Fibroblast of lung (primary cell): Measurements from ENCODE around the gene LSM14B. TPM values are rescaled to one million over a fixed set of nuclear protein-coding genes. Genes with fewer than 3 reads are reported as not detected.

Experiments used
- DNase-seq, 2 donors: peaks; one replicate each; pipeline versions ENCODE4 v3.0.0 to v3.0.0-alpha.2; 2010; ENCODE audit warnings: low read depth in 2 of 2
- H2AFZ ChIP-seq: 2 replicates; pipeline ENCODE4 v1.5.1; 2012; ENCODE audit warnings: low read length, control low read depth, inconsistent platforms
- H3K27ac ChIP-seq: 2 replicates; pipeline ENCODE4 v1.5.1; 2011; ENCODE audit warnings: low read length, control low read depth; ENCODE audit not compliant: insufficient read depth
- H3K27me3 ChIP-seq: 2 replicates; pipeline ENCODE4 v1.5.1; 2011; ENCODE audit warnings: mild to moderate bottlenecking, low read length; ENCODE audit not compliant: control insufficient read depth, insufficient read depth
- H3K36me3 ChIP-seq: 2 replicates; pipeline ENCODE4 v1.5.1; 2011; ENCODE audit warnings: low read length; ENCODE audit not compliant: control insufficient read depth, insufficient read depth
- H3K4me1 ChIP-seq: 2 replicates; pipeline ENCODE4 v1.5.1; 2011; ENCODE audit warnings: low read length; ENCODE audit not compliant: control insufficient read depth, insufficient read depth; ENCODE audit errors: extremely low read depth
- H3K4me2 ChIP-seq: 2 replicates; pipeline ENCODE4 v1.5.1; 2011; ENCODE audit warnings: low read length, control low read depth; ENCODE audit not compliant: insufficient read depth; ENCODE audit errors: extremely low read depth
- H3K4me3 ChIP-seq, 4 experiments: fragments of 200-600 bp in 1 of 4; sonication (generic) in 1 of 4; replicated peaks in 1 of 4; 2 replicates each; pipeline ENCODE4 v1.5.1; 2011 to 2016; ENCODE audit warnings: low read length in 4 of 4, low read depth in 3 of 4, mild to moderate bottlenecking in 3 of 4, control low read depth in 2 of 4, inconsistent platforms in 1 of 4, mixed read lengths in 1 of 4; ENCODE audit not compliant: insufficient read depth in 1 of 4; ENCODE audit errors: control extremely low read depth in 1 of 4
- H3K79me2 ChIP-seq: 2 replicates; pipeline ENCODE4 v1.5.1; 2012; ENCODE audit warnings: mild to moderate bottlenecking, low read length, inconsistent platforms; ENCODE audit not compliant: control insufficient read depth, insufficient read depth
- H3K9ac ChIP-seq: 2 replicates; pipeline ENCODE4 v1.5.1; 2011; ENCODE audit warnings: mild to moderate bottlenecking, low read length, control low read depth; ENCODE audit not compliant: insufficient read depth
- H3K9me3 ChIP-seq: 2 replicates; pipeline ENCODE4 v1.5.1; 2012; ENCODE audit warnings: low read depth, low read length; ENCODE audit not compliant: control insufficient read depth, insufficient read depth
- H4K20me1 ChIP-seq: 2 replicates; pipeline ENCODE4 v1.5.1; 2011; ENCODE audit warnings: low read length; ENCODE audit not compliant: control insufficient read depth, insufficient read depth; ENCODE audit errors: extremely low read depth
- CTCF ChIP-seq, 2 donors: IDR thresholded peaks in 1 of 2; conservative IDR thresholded peaks in 1 of 2; 1 replicate in 1 of 2; 2 replicates in 1 of 2; pipeline ENCODE4 v1.5.1; 2011 to 2012; ENCODE audit warnings: low read length in 2 of 2, control low read depth in 1 of 2, inconsistent platforms in 1 of 2, low read depth in 1 of 2, mild to moderate bottlenecking in 1 of 2
- EZH2 ChIP-seq: IDR thresholded peaks from 2 replicates; pipeline ENCODE4 v1.5.1; 2012; ENCODE audit warnings: low read length, control low read depth, mild to moderate bottlenecking; ENCODE audit errors: missing control alignments
- polyA plus RNA-seq, 2 donors: library from polyadenylated mRNA; depleted of rRNA in 1 of 2; stranded (reverse) in 1 of 2; unstranded in 1 of 2; fragments of >200 nt; gene quantifications; 2 replicates each; pipeline ENCODE4 v1.2.1, GENCODE V29; 2011 to 2012; ENCODE audit warnings: missing spikeins in 1 of 2
- total RNA-seq: library from RNA; depleted of rRNA; stranded (reverse); fragments of >200 nt; gene quantifications from 2 replicates; pipeline ENCODE4 v1.2.1, GENCODE V29; 2014

The LSM14B gene
- total and polyA plus RNA-seq, 2 donors (not counting 1 experiment from before 2014, with no cell fraction given) = 20.2 to 48.7 TPM

GRCh38 chr20:62132421-62132820 is 10.1 kb downstream of the LSM14B start:
- Histone ChIP-seq H4K20me1 (peaks cover 2% of the 10 kb centered on the region), H3K9me3 (no peaks in the 10 kb centered on the region), H3K4me1 (peaks cover 4% of the 10 kb centered on the region), H3K36me3 (peaks cover 33% of the 10 kb centered on the region), H3K27me3 (no peaks in the 10 kb centered on the region), H3K9ac (no peak overlapping the region), H3K79me2 (peaks cover 2% of the 10 kb centered on the region), H3K27ac (no peak overlapping the region), H3K4me3 (no peak overlapping the region), H2AFZ (no peak overlapping the region), H3K4me2 (no peak overlapping the region)
- no peak for DNase-seq
- TF ChIP-seq CTCF (conservative IDR thresholded peaks at IDR 0.05 in 1 of 2, IDR thresholded peaks at IDR 0.05 in 1 of 2; ENCODE audit: low read depth in 1 of 2, low read length in 2 of 2) = no peak

- H3K4me2 ChIP-seq = no peak overlapping the region
- H3K4me1 ChIP-seq = peaks cover 4% of the 10 kb centered on the region
- H4K20me1 ChIP-seq = peaks cover 2% of the 10 kb centered on the region
- H3K79me2 ChIP-seq = peaks cover 3% of the 10 kb centered on the region
- H3K9me3 ChIP-seq = no peaks in the 10 kb centered on the region
- no peak overlapping the region for H3K27ac ChIP-seq
- TF ChIP-seq EZH2 (no peak), CTCF (conservative IDR thresholded peaks at IDR 0.05 in 1 of 2, IDR thresholded peaks at IDR 0.05 in 1 of 2; ENCODE audit: low read depth in 1 of 2, low read length in 2 of 2) (no peak)
- no peak overlapping the region for H2AFZ ChIP-seq
- peaks cover 33% of the 10 kb centered on the region for H3K36me3 ChIP-seq
- DNase-seq = peak in 1 of 2 donors; percentile 46
- H3K27me3 ChIP-seq = no peaks in the 10 kb centered on the region
- no peak overlapping the region for H3K9ac ChIP-seq
- no peak overlapping the region for H3K4me3 ChIP-seq
These were observed 11.0 kb downstream of the LSM14B start for GRCh38 chr20:62133051-62133845.

GRCh38 chr20:62133864-62134263 is 11.6 kb downstream of the LSM14B start:
- no peak overlapping the region for H3K4me3 ChIP-seq
- H3K27me3 ChIP-seq = no peaks in the 10 kb centered on the region
- H3K4me1 ChIP-seq = peaks cover 4% of the 10 kb centered on the region
- no peaks in the 10 kb centered on the region for H3K9me3 ChIP-seq
- H3K4me2 ChIP-seq = no peak overlapping the region
- no peak overlapping the region for H2AFZ ChIP-seq
- no peak for DNase-seq
- H3K27ac ChIP-seq = no peak overlapping the region
- H3K79me2 ChIP-seq = peaks cover 3% of the 10 kb centered on the region
- H4K20me1 ChIP-seq = peaks cover 2% of the 10 kb centered on the region
- peaks cover 32% of the 10 kb centered on the region for H3K36me3 ChIP-seq
- H3K9ac ChIP-seq = no peak overlapping the region
- TF ChIP-seq EZH2 = no peak
- peak in 1 of 2 donors; percentile 4 for TF ChIP-seq CTCF (conservative IDR thresholded peaks at IDR 0.05 in 1 of 2, IDR thresholded peaks at IDR 0.05 in 1 of 2; ENCODE audit: low read depth in 1 of 2, low read length in 2 of 2)
